Measurements from ENCODE around the gene DNAAF5. TPM values are rescaled to one million over a fixed set of nuclear protein-coding genes. Genes with fewer than 3 reads are reported as not detected.

DNAAF5 gene
- polyA plus RNA-seq, 1 of the 3 experiments (the other 2 are of a cell fraction) = 58.5 TPM

GRCh38 chr7:739455-739982 is 13.0 kb downstream of the DNAAF5 start:
- TF ChIP-seq USF2 (IDR thresholded peaks at IDR 0.05; ENCODE audit: borderline replicate concordance, low read depth, low read length) (no peak), FOSL2 (IDR thresholded peaks at IDR 0.05; ENCODE audit: borderline replicate concordance, low read depth) (no peak), GABPA (IDR thresholded peaks at IDR 0.05; ENCODE audit: low read depth) (no peak), NRF1 (IDR thresholded peaks at IDR 0.05; ENCODE audit: low read depth, low read length) (no peak), EP300 (IDR thresholded peaks at IDR 0.05; ENCODE audit: borderline replicate concordance in 1 of 2, low read depth in 1 of 2, low read length in 1 of 2) (no peak), REST (IDR thresholded peaks at IDR 0.05; ENCODE audit: low read depth, low read length) (no peak)
- H3K79me2 ChIP-seq (ENCODE audit: insufficient read depth) = peaks cover 56% of the 10 kb centered on the region
- no peak overlapping the region for H3K4me3 ChIP-seq (ENCODE audit: low read depth in 2 of 2, low read length in 1 of 2)

GRCh38 chr7:739983-740942 is 13.8 kb downstream of the DNAAF5 start:
- no peak overlapping the region; a peak in 1 of 4 replicates for H3K27ac ChIP-seq (ENCODE audit: low read depth in 2 of 2, low read length in 1 of 2)
- no peaks in the 10 kb centered on the region for H3K4me1 ChIP-seq (ENCODE audit: control insufficient read depth in 1 of 2, insufficient read depth in 2 of 2, low read depth in 1 of 2, low read length in 1 of 2)
- peaks cover 56% of the 10 kb centered on the region for H3K79me2 ChIP-seq (ENCODE audit: insufficient read depth)
- POLR2A ChIA-PET = no interaction called here
- WGBS (ENCODE audit: low lambda C conversion rate) = 97% methylated on average over 31 of the region's 46 CpGs
- no peaks in the 10 kb centered on the region for H3K27me3 ChIP-seq (ENCODE audit: insufficient read depth)
- H3K9me3 ChIP-seq = no peaks in the 10 kb centered on the region; the same call in 1 of the 2 replicates
- peaks cover 11 to 40% of the 10 kb centered on the region in 2 experiments for H3K36me3 ChIP-seq (replicated peaks in 1 of 2; ENCODE audit: control insufficient read depth in 1 of 2, insufficient read depth in 2 of 2, low read length in 1 of 2)
- DNase-seq = no peak
- H3K4me3 ChIP-seq (ENCODE audit: low read depth in 2 of 2, low read length in 1 of 2) = no peak overlapping the region
- no peak overlapping the region for H3K9ac ChIP-seq
- no peak overlapping the region for H3K4me2 ChIP-seq
- H3K9me2 ChIP-seq = no peaks in the 10 kb centered on the region
- H2AFZ ChIP-seq (ENCODE audit: low read depth) = no peak overlapping the region
- peaks cover 16% of the 10 kb centered on the region for H4K20me1 ChIP-seq (ENCODE audit: insufficient read depth)
- peaks cover 9% of the 10 kb centered on the region for H3F3A ChIP-seq (replicated peaks; ENCODE audit: insufficient read depth)
- CTCF ChIA-PET = interaction anchor here (1.2 to 2.2 kb wide), 3 partner anchors 8 to 419 kb away, joined by 3 to 5 read pairs (median 3); no protein-coding TSS in a partner anchor
- TF ChIP-seq NFIC (IDR thresholded peaks at IDR 0.05; ENCODE audit: borderline replicate concordance) (no peak), EP300 (IDR thresholded peaks at IDR 0.05; ENCODE audit: borderline replicate concordance in 1 of 2, low read depth in 1 of 2, low read length in 1 of 2) (no peak), ZBTB33 (IDR thresholded peaks at IDR 0.05; ENCODE audit: borderline replicate concordance, low read depth) (no peak), CHD2 (IDR thresholded peaks at IDR 0.05; ENCODE audit: low read length, partially characterized antibody) (no peak), REST (IDR thresholded peaks at IDR 0.05; ENCODE audit: low read depth, low read length) (no peak), RFX5 (IDR thresholded peaks at IDR 0.05; ENCODE audit: low read length) (no peak), RCOR1 (IDR thresholded peaks at IDR 0.05; ENCODE audit: low read length) (no peak), ELF1 (IDR thresholded peaks at IDR 0.05) (no peak)

More at GRCh38 chr7:739455-739982, 13.0 kb downstream of the DNAAF5 start:
- Histone ChIP-seq H3K36me3 (replicated peaks in 1 of 2; ENCODE audit: control insufficient read depth in 1 of 2, insufficient read depth in 2 of 2, low read length in 1 of 2) (peaks cover 10 to 36% of the 10 kb centered on the region in 2 experiments), H4K20me1 (ENCODE audit: insufficient read depth) (peaks cover 16% of the 10 kb centered on the region), H3F3A (replicated peaks; ENCODE audit: insufficient read depth) (peaks cover 4% of the 10 kb centered on the region), H3K27me3 (ENCODE audit: insufficient read depth) (no peaks in the 10 kb centered on the region), H3K9me2 (no peaks in the 10 kb centered on the region), H3K9ac (no peak overlapping the region), H3K4me2 (no peak overlapping the region), H3K27ac (ENCODE audit: low read depth in 2 of 2, low read length in 1 of 2) (no peak overlapping the region; a peak in 1 of 4 replicates), H2AFZ (ENCODE audit: low read depth) (no peak overlapping the region), H3K4me1 (ENCODE audit: control insufficient read depth in 1 of 2, insufficient read depth in 2 of 2, low read depth in 1 of 2, low read length in 1 of 2) (no peaks in the 10 kb centered on the region), H3K9me3 (peaks cover 3% of the 10 kb centered on the region; the same call in 1 of the 2 replicates)
- DNase-seq = no peak
- ChIA-PET CTCF (interaction anchor here (2.2 kb wide), 1 partner anchor 418 kb away, joined by 5 read pairs; no protein-coding TSS in a partner anchor), POLR2A (no interaction called here)
- 97% methylated on average over 22 of the region's 31 CpGs for WGBS (ENCODE audit: low lambda C conversion rate)
